ENCODE data around the gene CERK.

GRCh38 chr22:46732513-46732912 lies 5.5 kb downstream of the CERK start:
- TF ChIP-seq ZBTB49 (CRISPR knock-in tag; IDR thresholded peaks at IDR 0.05; ENCODE audit: borderline replicate concordance) (no peak), ZNF146 (CRISPR knock-in tag; IDR thresholded peaks at IDR 0.05; ENCODE audit: unreplicated experiment) (no peak), SPI1 (IDR thresholded peaks at IDR 0.05; ENCODE audit: borderline replicate concordance, low read depth, low read length) (no peak), DMBX1 (CRISPR knock-in tag; IDR thresholded peaks at IDR 0.05; ENCODE audit: borderline replicate concordance) (no peak), ARID4B (CRISPR knock-in tag; IDR thresholded peaks at IDR 0.05) (no peak), MIER1 (IDR thresholded peaks at IDR 0.05; ENCODE audit: low read depth) (no peak), OTX1 (CRISPR knock-in tag; IDR thresholded peaks at IDR 0.05) (no peak), ZBTB26 (CRISPR knock-in tag; IDR thresholded peaks at IDR 0.05) (no peak), REST (IDR thresholded peaks at IDR 0.05; ENCODE audit: borderline replicate concordance) (no peak), REST (CRISPR knock-in tag; IDR thresholded peaks at IDR 0.05; ENCODE audit: low read depth) (no peak), EP300 (IDR thresholded peaks at IDR 0.05; ENCODE audit: low read length) (no peak)
